Stimulated activated memory B cell treated with anti-CD40 and anti-IgM and Interleukin-4, amounts not matched to agents 10 μg/mL and 1 μg/mL and 100 μg/mL, for 72 hours (primary cell): ENCODE data around the gene CAST.

Experiments used
- ATAC-seq: fragments of 150-1000 bp; cut with Tn5 transposase; 2 replicates; pipeline ENCODE4 v1.10.0; 2021
- H3K27ac Mint-ChIP-seq: one replicate; pipeline ENCODE4 v1.8.0; 2022; ENCODE audit warnings: mild to moderate bottlenecking, mixed read lengths
- H3K27me3 Mint-ChIP-seq: one replicate; pipeline ENCODE4 v1.8.0; 2022; ENCODE audit warnings: mixed read lengths
- H3K36me3 Mint-ChIP-seq: one replicate; pipeline ENCODE4 v1.8.0; 2022; ENCODE audit warnings: mixed read lengths
- H3K4me1 Mint-ChIP-seq: one replicate; pipeline ENCODE4 v1.8.0; 2022; ENCODE audit warnings: mixed read lengths
- H3K4me3 Mint-ChIP-seq: one replicate; pipeline ENCODE4 v1.8.0; 2022; ENCODE audit warnings: mild to moderate bottlenecking, moderate library complexity, mixed read lengths
- H3K9me3 Mint-ChIP-seq: one replicate; pipeline ENCODE4 v1.8.0; 2022; ENCODE audit warnings: mixed read lengths

Gene CAST

DNA sequence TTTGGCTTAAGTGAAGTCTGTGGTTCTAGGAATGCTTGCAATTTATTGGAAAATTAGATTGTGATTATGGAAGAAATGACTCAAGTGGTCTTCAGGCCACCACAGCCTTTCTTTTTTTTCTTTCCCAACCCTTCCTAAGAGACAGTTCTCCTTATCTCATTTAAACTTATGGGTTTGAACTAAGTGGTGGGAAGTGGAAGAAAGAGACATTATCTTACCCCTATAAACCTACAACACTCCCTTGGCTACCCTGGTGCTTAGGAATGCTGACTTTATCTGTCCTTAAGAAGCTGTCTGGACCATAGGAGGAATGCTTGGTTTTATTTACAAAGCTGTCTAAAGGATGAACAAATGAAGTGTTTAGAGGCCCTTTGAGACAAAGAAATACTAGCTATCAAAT lies 150.7 kb downstream of the CAST start:
- H3K4me3 Mint-ChIP-seq: no peak overlapping the region
- no peaks in the 10 kb centered on the region for H3K9me3 Mint-ChIP-seq
- no peak for ATAC-seq
- H3K4me1 Mint-ChIP-seq: peaks cover 30% of the 10 kb centered on the region
- H3K27ac Mint-ChIP-seq: no peak overlapping the region
- H3K36me3 Mint-ChIP-seq: no peaks in the 10 kb centered on the region
- no peaks in the 10 kb centered on the region for H3K27me3 Mint-ChIP-seq

DNA sequence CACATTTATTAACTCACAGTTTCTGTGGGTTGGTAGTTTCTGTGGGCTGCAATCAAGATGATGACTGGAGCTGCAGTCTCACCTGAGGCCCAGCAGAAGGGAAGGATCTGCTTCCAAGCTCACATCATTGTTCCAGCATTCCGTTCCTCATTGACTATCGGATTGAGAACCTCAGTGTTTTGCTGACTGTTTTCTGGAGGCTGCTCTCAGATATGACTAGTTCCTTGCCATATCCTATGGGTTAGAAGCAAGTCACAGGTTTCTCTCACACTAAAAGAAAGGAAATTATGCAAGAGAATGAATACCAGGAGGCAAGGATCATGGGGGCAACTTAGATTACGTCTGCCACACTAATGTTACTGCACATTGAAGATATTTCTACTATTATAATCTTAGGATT lies 151.9 kb downstream of the CAST start:
- peaks cover 26% of the 10 kb centered on the region for H3K4me1 Mint-ChIP-seq

DNA sequence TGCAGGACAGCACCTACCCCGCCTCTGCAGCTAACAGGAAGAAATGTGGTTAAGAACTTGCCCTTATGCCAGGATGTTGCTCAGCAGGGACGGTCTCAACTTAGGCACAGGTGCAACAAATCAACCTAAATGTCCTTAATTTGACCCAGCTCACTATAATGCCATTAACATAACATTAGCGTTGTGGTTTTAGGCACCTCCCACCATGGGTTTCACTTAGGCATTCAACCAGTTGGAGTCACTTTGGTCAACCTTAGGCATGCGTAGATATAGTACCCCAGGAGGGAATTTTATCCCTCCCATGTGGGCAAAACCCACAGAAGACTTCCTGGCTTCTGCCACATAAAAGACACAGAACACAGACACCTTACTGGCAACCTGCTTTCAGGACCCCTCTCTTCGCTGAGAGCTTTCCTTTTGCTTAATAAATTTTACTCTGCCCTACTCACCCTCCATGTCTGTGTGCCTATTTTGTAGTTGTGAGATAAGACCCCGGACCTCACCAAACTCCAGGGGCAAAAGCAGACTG lies 154.3 kb downstream of the CAST start:
- H3K4me3 Mint-ChIP-seq: peak overlapping the region; percentile 54
- H3K4me1 Mint-ChIP-seq: peaks cover 26% of the 10 kb centered on the region
- H3K27me3 Mint-ChIP-seq: no peaks in the 10 kb centered on the region
- H3K9me3 Mint-ChIP-seq: no peaks in the 10 kb centered on the region
- H3K36me3 Mint-ChIP-seq: no peaks in the 10 kb centered on the region
- peak overlapping the region; percentile 67 for H3K27ac Mint-ChIP-seq
- ATAC-seq: peak; percentile 94

More for the DNA sequence above, 151.9 kb downstream of the CAST start:
- no peak overlapping the region for H3K27ac Mint-ChIP-seq
- no peaks in the 10 kb centered on the region for H3K36me3 Mint-ChIP-seq
- ATAC-seq: no peak
- H3K9me3 Mint-ChIP-seq: no peaks in the 10 kb centered on the region
- H3K27me3 Mint-ChIP-seq: no peaks in the 10 kb centered on the region
- H3K4me3 Mint-ChIP-seq: no peak overlapping the region

DNA sequence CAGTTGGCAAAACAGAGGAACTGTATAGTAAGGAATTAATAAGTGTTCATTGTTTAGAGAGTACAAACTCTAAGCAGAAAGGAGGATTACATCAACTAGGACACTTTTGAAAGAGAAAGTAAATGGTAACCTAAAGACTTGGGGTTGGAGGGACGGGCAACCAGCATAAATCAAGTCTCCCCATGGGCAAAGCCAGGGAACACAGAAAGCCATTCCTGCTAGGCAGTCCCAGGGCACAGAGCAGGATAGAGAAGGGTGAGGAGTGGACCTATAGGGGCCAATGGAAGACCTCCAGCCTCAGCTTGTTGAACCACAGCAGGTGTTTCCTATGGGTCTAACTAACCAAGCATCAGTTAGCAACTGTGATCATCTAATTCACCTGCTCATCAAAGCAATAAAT lies 154.8 kb downstream of the CAST start:
- peak overlapping the region; percentile 67 for H3K27ac Mint-ChIP-seq
- peaks cover 26% of the 10 kb centered on the region for H3K4me1 Mint-ChIP-seq
- no peaks in the 10 kb centered on the region for H3K27me3 Mint-ChIP-seq

DNA sequence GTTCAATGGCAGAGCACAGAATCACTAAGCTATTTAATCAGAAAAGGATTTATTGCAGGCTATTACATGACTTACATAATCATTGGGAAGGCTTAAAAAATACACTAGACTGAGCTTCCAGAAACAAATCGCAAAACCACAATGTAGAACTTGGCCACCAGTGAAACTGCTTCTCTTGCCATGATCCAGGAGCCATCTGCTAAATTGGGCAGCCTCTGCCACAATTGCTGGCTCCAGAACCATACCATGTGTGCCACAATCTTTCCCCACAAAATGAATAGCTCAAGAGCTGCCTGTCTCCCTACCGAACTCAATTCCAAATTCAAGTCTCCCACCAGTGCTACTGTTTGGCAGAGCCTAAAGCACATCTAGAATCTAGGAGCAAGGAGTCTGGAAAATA lies 155.3 kb downstream of the CAST start:
- Mint-ChIP-seq H3K27me3 (no peaks in the 10 kb centered on the region), H3K4me1 (peaks cover 26% of the 10 kb centered on the region), H3K36me3 (no peaks in the 10 kb centered on the region), H3K27ac (peak overlapping the region; percentile 67), H3K4me3 (no peak overlapping the region), H3K9me3 (no peaks in the 10 kb centered on the region)
- ATAC-seq: no peak

More for the DNA sequence above, 154.8 kb downstream of the CAST start:
- no peaks in the 10 kb centered on the region for H3K36me3 Mint-ChIP-seq
- H3K4me3 Mint-ChIP-seq: peak overlapping the region; percentile 54
- peak; percentile 29 for ATAC-seq
- H3K9me3 Mint-ChIP-seq: no peaks in the 10 kb centered on the region

DNA sequence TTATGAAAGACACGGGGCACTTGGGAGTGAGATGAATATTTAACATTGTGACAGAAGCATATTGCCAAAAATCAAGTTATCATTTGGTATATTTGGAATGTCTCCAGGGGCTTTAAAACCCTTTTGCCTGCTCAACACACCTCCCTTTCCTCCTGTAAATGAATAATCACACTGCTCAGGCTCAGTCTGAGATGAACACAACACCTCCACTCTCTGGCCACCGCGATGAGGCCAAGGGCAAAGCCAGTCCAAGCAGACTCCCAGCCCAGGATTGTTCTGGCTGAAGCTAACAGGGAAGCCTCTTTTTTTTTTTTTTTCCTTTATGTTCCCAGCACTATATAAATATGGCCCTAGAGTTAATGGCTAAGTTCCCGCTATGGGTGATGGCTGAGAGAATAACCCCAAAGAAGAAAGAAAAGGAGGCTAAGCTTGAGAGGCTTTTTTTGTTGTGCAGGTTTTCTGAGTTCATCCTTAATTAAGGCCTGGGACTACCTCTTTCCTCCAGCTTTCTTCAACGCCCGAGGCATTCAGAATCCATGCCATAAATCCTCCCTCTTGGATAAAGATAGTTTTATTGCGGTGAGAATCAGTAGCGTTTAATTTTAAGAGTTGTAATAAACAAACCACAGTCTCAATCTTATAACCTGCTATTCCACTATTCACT lies 156.1 kb downstream of the CAST start:
- Mint-ChIP-seq H3K27ac (peak overlapping the region; percentile 67), H3K27me3 (no peaks in the 10 kb centered on the region), H3K4me3 (no peak overlapping the region), H3K9me3 (no peaks in the 10 kb centered on the region), H3K36me3 (no peaks in the 10 kb centered on the region), H3K4me1 (peaks cover 26% of the 10 kb centered on the region)
- ATAC-seq: no peak

DNA sequence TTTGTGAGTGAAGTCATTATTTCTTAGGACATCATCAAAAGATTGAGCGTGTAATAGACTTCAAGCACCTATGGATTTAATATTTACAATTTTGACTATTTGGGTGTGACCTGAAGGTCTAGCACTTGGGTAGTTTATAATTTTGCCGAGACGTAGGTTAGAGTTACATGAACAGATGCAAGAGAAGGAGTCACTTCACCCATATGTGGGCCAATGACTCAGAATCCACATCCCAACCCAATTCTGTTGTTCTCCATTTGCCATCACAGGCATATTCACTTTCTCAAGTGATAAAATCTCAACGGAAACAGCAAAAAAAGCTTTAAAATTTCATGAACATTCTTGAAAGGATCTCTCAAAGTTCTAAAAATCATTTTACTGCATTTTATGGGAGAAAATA lies 157.6 kb downstream of the CAST start:
- H3K27ac Mint-ChIP-seq: no peak overlapping the region
- no peaks in the 10 kb centered on the region for H3K36me3 Mint-ChIP-seq
- H3K4me3 Mint-ChIP-seq: no peak overlapping the region
- no peaks in the 10 kb centered on the region for H3K9me3 Mint-ChIP-seq
- H3K27me3 Mint-ChIP-seq: no peaks in the 10 kb centered on the region
- peaks cover 26% of the 10 kb centered on the region for H3K4me1 Mint-ChIP-seq
- no peak for ATAC-seq

DNA sequence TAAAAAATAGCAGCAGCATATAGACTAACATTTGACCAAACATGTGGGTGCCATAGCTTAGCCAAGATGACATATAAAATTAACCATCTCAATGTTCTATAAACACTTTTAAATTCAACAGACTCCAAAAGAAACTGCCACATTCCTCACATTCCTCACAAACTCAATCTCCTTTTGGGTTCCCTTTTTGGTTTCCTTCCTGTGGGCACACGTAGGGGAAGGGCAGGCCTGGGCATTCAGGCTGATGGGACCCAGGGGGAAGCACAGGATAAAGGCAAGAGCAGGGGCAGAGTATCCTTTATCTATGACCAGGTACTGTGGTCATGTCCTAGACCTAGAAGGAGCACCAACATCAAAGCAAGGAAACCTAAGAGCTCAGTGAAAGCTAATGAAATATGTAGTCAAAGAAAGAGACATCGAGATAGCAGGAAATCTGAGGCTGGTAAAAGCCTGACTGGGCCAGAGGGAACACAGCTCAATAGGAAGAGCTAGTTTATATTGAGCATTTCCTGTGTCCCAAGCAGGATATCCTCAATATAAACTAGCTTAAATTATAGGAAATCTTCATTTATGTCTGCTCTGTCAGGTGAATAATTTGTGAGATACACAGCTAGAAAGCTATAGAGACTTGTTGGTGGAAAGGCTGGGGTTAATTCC lies 159.2 kb downstream of the CAST start:
- no peaks in the 10 kb centered on the region for H3K27me3 Mint-ChIP-seq
- no peak overlapping the region for H3K27ac Mint-ChIP-seq
- H3K9me3 Mint-ChIP-seq: no peaks in the 10 kb centered on the region
- peaks cover 16% of the 10 kb centered on the region for H3K4me1 Mint-ChIP-seq
- ATAC-seq: no peak
- no peak overlapping the region for H3K4me3 Mint-ChIP-seq
- no peaks in the 10 kb centered on the region for H3K36me3 Mint-ChIP-seq

DNA sequence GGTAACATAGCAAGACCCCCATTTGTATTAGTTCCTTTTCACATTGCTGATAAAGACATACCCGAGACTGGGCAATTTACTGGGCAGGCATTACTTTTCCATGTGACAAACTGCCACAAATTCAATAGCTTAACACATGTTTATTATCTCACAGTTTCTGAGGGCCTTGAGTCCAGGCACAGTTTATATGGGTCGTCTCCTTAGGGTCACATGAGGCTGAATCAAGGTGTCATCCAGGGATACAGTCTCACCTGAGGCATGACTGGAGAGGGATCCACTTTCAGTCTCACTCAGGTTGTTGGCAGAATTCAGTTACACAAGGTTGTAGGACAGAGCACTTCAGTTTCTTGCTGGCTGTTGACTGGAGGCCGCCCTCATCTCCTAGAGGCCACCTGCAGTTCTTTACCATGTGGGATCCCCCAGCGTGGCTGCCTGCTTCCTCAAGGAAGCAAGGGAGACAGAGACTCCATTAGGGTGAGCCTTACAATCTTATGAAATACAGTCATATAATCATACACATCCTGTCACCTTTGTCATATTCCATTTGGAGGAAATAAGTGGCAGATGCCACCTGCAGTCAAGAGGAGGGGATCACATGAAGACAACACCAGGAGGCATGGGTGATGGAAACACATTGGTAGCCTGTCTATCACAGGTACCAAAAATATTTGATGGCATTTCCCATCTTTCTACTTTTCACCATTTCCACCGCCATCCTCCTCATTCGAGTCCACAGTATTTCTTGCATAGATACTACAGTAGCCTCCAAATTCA lies 160.7 kb downstream of the CAST start:
- no peaks in the 10 kb centered on the region for H3K36me3 Mint-ChIP-seq
- H3K27me3 Mint-ChIP-seq: no peaks in the 10 kb centered on the region
- no peak for ATAC-seq
- H3K27ac Mint-ChIP-seq: no peak overlapping the region
- no peak overlapping the region for H3K4me3 Mint-ChIP-seq
- H3K9me3 Mint-ChIP-seq: no peaks in the 10 kb centered on the region
- H3K4me1 Mint-ChIP-seq: peaks cover under 1% of the 10 kb centered on the region

DNA sequence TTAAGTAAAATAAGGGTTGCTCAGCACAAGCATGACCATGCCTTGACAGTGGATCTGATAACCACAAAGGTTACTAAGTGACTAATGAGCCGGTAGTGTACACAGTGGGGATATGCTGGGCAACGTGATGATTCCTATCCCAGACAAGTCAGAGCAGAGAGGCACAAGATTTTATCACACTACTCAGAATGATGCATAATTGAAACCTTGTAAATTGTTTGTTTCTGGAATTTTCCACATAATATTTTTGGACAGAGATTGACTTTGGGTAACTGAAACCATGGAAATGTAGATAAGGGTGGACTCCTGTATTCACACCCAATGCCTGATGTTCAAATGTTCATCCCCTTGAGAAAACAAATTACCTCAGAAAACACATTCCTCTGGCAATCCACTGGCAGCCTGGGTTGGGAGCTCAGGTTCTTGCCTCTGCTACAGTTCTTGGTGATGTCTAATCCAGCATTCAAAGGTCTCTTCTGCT lies 161.8 kb downstream of the CAST start:
- Mint-ChIP-seq H3K27ac (no peak overlapping the region), H3K4me3 (no peak overlapping the region), H3K4me1 (no peaks in the 10 kb centered on the region), H3K27me3 (no peaks in the 10 kb centered on the region), H3K36me3 (no peaks in the 10 kb centered on the region), H3K9me3 (no peaks in the 10 kb centered on the region)
- peak; percentile 34 for ATAC-seq
